HEK293 (cell line): ENCODE results near the gene TSPAN9.

Experiments
- CTCF ChIA-PET: fragments of 350-600 bp; formaldehyde crosslinking; extraction: SDS; loops from one replicate; lab custom pipeline; 2021; ENCODE audit warnings: antibody characterized with exemption; lab: Yijun Ruan, JAX
- POLR2A ChIA-PET: fragments of 300-600 bp; formaldehyde crosslinking; extraction: SDS; loops from one replicate; lab custom pipeline; 2020; ENCODE audit warnings: antibody characterized with exemption, inconsistent platforms; lab: Yijun Ruan, JAX
- H3K27ac ChIP-seq: fragments of 200-500 bp; sonication (Bioruptor generic); 2 replicates; pipeline ENCODE4 v1.5.1; 2014; ENCODE audit warnings: low read depth, low read length, control low read depth, inconsistent platforms; ENCODE audit errors: extremely low read depth
- H3K36me3 ChIP-seq, 2 experiments: fragments of 200-500 bp in 1 of 2; sonication (Bioruptor generic) in 1 of 2; 1 replicate in 1 of 2; 2 replicates in 1 of 2; pipeline ENCODE4 v1.5.1; 2014 to 2017; ENCODE audit warnings: inconsistent platforms in 2 of 2, low read length in 2 of 2; ENCODE audit not compliant: control insufficient read depth in 2 of 2, insufficient read depth in 1 of 2
- H3K4me1 ChIP-seq: fragments of 200-500 bp; sonication (Bioruptor generic); 2 replicates; pipeline ENCODE4 v1.5.1; 2014; ENCODE audit warnings: mild to moderate bottlenecking, low read length, inconsistent platforms; ENCODE audit not compliant: control insufficient read depth, insufficient read depth
- H3K4me3 ChIP-seq: 2 replicates; pipeline ENCODE4 v1.5.1; 2011; ENCODE audit warnings: low read depth, mild to moderate bottlenecking, control low read depth, low read length, moderate library complexity
- H3K9me3 ChIP-seq: fragments of 200-500 bp; sonication (Bioruptor generic); 2 replicates; pipeline ENCODE4 v1.5.1; 2014; ENCODE audit warnings: low read depth, low read length, inconsistent platforms; ENCODE audit not compliant: control insufficient read depth, insufficient read depth
- GLI4 ChIP-seq: fragments of 450-650 bp; formaldehyde crosslinking; IDR thresholded peaks from 2 replicates; pipeline ENCODE4 v1.5.1; 2016; ENCODE audit warnings: missing biosample characterization, missing genetic modification characterization
- KLF10 ChIP-seq: fragments of 450-650 bp; IDR thresholded peaks from 2 replicates; pipeline ENCODE4 v1.5.1; 2018; ENCODE audit warnings: missing biosample characterization, mild to moderate bottlenecking, missing genetic modification characterization
- OSR2 ChIP-seq: fragments of 450-650 bp; formaldehyde crosslinking; IDR thresholded peaks from 2 replicates; pipeline ENCODE4 v1.5.1; 2016; ENCODE audit warnings: missing biosample characterization, missing genetic modification characterization
- PBX3 ChIP-seq: sonication (generic); formaldehyde crosslinking; IDR thresholded peaks from 2 replicates; pipeline ENCODE4 v1.8.1; 2022; ENCODE audit warnings: mild to moderate bottlenecking, moderate library complexity, missing genetic modification reagents
- PRDM1 ChIP-seq: fragments of 450-650 bp; formaldehyde crosslinking; IDR thresholded peaks from 2 replicates; pipeline ENCODE4; 2016; ENCODE audit warnings: missing biosample characterization, missing genetic modification characterization
- PRDM4 ChIP-seq: fragments of 450-650 bp; formaldehyde crosslinking; IDR thresholded peaks from 2 replicates; pipeline ENCODE4 v1.5.1; 2017; ENCODE audit warnings: missing biosample characterization, missing genetic modification characterization
- TRIM28 ChIP-seq: IDR thresholded peaks from 2 replicates; pipeline ENCODE4 v1.6.1; 2011; ENCODE audit warnings: low read length, control low read depth, borderline replicate concordance
- ZBTB6 ChIP-seq: fragments of 450-650 bp; formaldehyde crosslinking; IDR thresholded peaks from 2 replicates; pipeline ENCODE4 v1.5.1; 2017; ENCODE audit warnings: missing biosample characterization, missing genetic modification characterization
- ZFP37 ChIP-seq: fragments of 450-650 bp; formaldehyde crosslinking; IDR thresholded peaks from 2 replicates; pipeline ENCODE4 v1.5.1; 2016; ENCODE audit warnings: missing biosample characterization, missing genetic modification characterization
- ZNF221 ChIP-seq: fragments of 450-650 bp; formaldehyde crosslinking; IDR thresholded peaks from 2 replicates; pipeline ENCODE4 v1.5.1; 2017; ENCODE audit warnings: missing biosample characterization, missing genetic modification characterization, borderline replicate concordance
- ZNF24 ChIP-seq: fragments of 450-650 bp; formaldehyde crosslinking; IDR thresholded peaks from 2 replicates; pipeline ENCODE4 v1.5.1; 2016; ENCODE audit warnings: missing biosample characterization, missing genetic modification characterization
- ZNF354C ChIP-seq: fragments of 450-650 bp; formaldehyde crosslinking; IDR thresholded peaks from 2 replicates; pipeline ENCODE4 v1.5.1; 2016; ENCODE audit warnings: missing biosample characterization, missing genetic modification characterization, low read depth, borderline replicate concordance
- ZNF398 ChIP-seq: fragments of 450-650 bp; formaldehyde crosslinking; IDR thresholded peaks from 2 replicates; pipeline ENCODE4 v1.5.1; 2017; ENCODE audit warnings: missing biosample characterization, missing genetic modification characterization
- ZNF426 ChIP-seq: fragments of 450-650 bp; formaldehyde crosslinking; IDR thresholded peaks from 2 replicates; pipeline ENCODE4 v1.5.1; 2017; ENCODE audit warnings: missing biosample characterization, missing genetic modification characterization, mild to moderate bottlenecking, inconsistent platforms, moderate library complexity
- ZNF473 ChIP-seq: fragments of 450-650 bp; formaldehyde crosslinking; IDR thresholded peaks from 2 replicates; pipeline ENCODE4 v1.5.1; 2017; ENCODE audit warnings: missing biosample characterization, missing genetic modification characterization
- ZNF544 ChIP-seq: fragments of 450-650 bp; formaldehyde crosslinking; IDR thresholded peaks from 2 replicates; pipeline ENCODE4 v1.5.0; 2017; ENCODE audit warnings: missing biosample characterization, missing genetic modification characterization
- ZNF555 ChIP-seq: fragments of 450-650 bp; formaldehyde crosslinking; conservative IDR thresholded peaks from 2 replicates; pipeline ENCODE4 v1.5.1; 2017; ENCODE audit warnings: missing biosample characterization, mild to moderate bottlenecking, missing genetic modification characterization, inconsistent platforms
- ZNF571 ChIP-seq: fragments of 450-650 bp; formaldehyde crosslinking; IDR thresholded peaks from 2 replicates; pipeline ENCODE4 v1.5.0; 2017; ENCODE audit warnings: missing biosample characterization, missing genetic modification characterization
- ZNF585B ChIP-seq: fragments of 450-650 bp; formaldehyde crosslinking; IDR thresholded peaks from 2 replicates; pipeline ENCODE4 v1.5.1; 2016; ENCODE audit warnings: missing biosample characterization, missing genetic modification characterization
- ZNF639 ChIP-seq: fragments of 450-650 bp; formaldehyde crosslinking; IDR thresholded peaks from 2 replicates; pipeline ENCODE4 v1.5.1; 2016; ENCODE audit warnings: missing biosample characterization, missing genetic modification characterization
- ZNF670 ChIP-seq: fragments of 450-650 bp; formaldehyde crosslinking; IDR thresholded peaks from 2 replicates; pipeline ENCODE4 v1.5.1; 2016; ENCODE audit warnings: missing biosample characterization, missing genetic modification characterization, low read depth
- ZSCAN18 ChIP-seq: fragments of 450-650 bp; formaldehyde crosslinking; IDR thresholded peaks from 2 replicates; pipeline ENCODE4 v1.5.1; 2016; ENCODE audit warnings: missing biosample characterization, missing genetic modification characterization
- ZSCAN5A ChIP-seq: fragments of 450-650 bp; formaldehyde crosslinking; IDR thresholded peaks from 2 replicates; pipeline ENCODE4 v1.5.1; 2016; ENCODE audit warnings: missing biosample characterization, missing genetic modification characterization

TSPAN9 gene

GRCh38 chr12:3042394-3042793 lies 34.8 kb upstream of the TSPAN9 start (continued):
- TF ChIP-seq PRDM4 (tag by site-specific recombination) = no peak
- no peak for TF ChIP-seq ZNF571 (tag by site-specific recombination)
- no peak for TF ChIP-seq ZNF354C (tag by site-specific recombination)
- no peak for TF ChIP-seq KLF10
- no peak for TF ChIP-seq TRIM28
- TF ChIP-seq ZNF221 (tag by site-specific recombination) = no peak
- no peak for TF ChIP-seq ZNF473
- no peak for TF ChIP-seq ZNF670

GRCh38 chr12:3042826-3043225 lies 34.4 kb upstream of the TSPAN9 start:
- Histone ChIP-seq H3K27ac (no peak overlapping the region), H3K36me3 (peaks cover 0 to 21% of the 10 kb centered on the region in 2 experiments; a peak in 1 of 3 replicates), H3K9me3 (no peaks in the 10 kb centered on the region), H3K4me1 (no peaks in the 10 kb centered on the region), H3K4me3 (no peak overlapping the region)
- CTCF ChIA-PET = interaction anchor here (0.7 to 2.0 kb wide), 13 partner anchors 13 to 229 kb away, joined by 3 to 13 read pairs (median 4); no protein-coding TSS in a partner anchor
- TF ChIP-seq ZNF426 (tag by site-specific recombination) = no peak
- TF ChIP-seq ZNF585B = no peak
- no peak for TF ChIP-seq ZSCAN18 (tag by site-specific recombination)
- TF ChIP-seq ZNF24 = no peak
- POLR2A ChIA-PET = no interaction called here

GRCh38 chr12:3043406-3043805 lies 33.8 kb upstream of the TSPAN9 start:
- no peak overlapping the region for H3K4me3 ChIP-seq
- H3K36me3 ChIP-seq = peaks cover 0 to 15% of the 10 kb centered on the region in 2 experiments; a peak in 1 of 3 replicates
- H3K4me1 ChIP-seq = no peaks in the 10 kb centered on the region
- ChIA-PET CTCF (interaction anchor here (0.7 to 1.4 kb wide), 4 partner anchors 14 to 202 kb away, joined by 3 to 4 read pairs (median 3); no protein-coding TSS in a partner anchor), POLR2A (no interaction called here)
- H3K9me3 ChIP-seq = no peaks in the 10 kb centered on the region
- H3K27ac ChIP-seq = no peak overlapping the region
- TF ChIP-seq ZNF398 (no peak), ZBTB6 (tag by site-specific recombination) (no peak), ZNF555 (tag by site-specific recombination) (no peak), ZNF639 (no peak), PBX3 (CRISPR knock-in tag) (no peak), ZNF544 (tag by site-specific recombination) (no peak), ZFP37 (no peak), OSR2 (no peak), PRDM1 (tag by site-specific recombination) (no peak), ZSCAN5A (tag by site-specific recombination) (no peak), GLI4 (tag by site-specific recombination) (no peak)
